Sigmoid colon (tissue), 4 donors: ENCODE results near the gene METAP1.

Source experiments
- CTCF ChIP-seq, 4 experiments: fragments of 450-650 bp in 3 of 4; fragments of 200-600 bp in 1 of 4; IDR thresholded peaks; one replicate each; pipeline ENCODE4 v1.5.1; 2016 to 2019; ENCODE audit warnings: antibody characterized with exemption in 4 of 4, mild to moderate bottlenecking in 3 of 4, moderate library complexity in 2 of 4
- POLR2AphosphoS5 ChIP-seq, 4 donors: sonication (generic); formaldehyde crosslinking; IDR thresholded peaks; one replicate each; pipeline ENCODE4 v1.6.1; 2017; ENCODE audit warnings: antibody characterized with exemption in 4 of 4

DNA sequence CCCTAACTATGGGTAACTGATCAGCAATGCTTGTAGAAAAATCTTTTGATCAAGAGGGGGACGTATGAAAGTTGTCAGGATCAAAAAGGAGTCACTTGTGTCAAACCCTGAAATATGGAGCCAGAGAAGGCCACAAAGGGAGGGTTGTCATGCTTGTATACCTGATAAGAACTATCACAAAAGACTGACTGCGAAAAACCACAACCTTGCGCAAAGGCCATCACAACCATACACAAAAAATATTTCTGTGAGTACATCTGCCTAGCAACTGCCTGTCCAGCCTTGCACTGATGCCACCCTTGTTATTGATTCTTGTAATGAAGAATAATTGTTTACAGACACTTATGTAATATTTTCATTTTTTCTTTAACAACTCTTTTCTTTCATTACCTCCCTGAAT, 43.8 kb upstream of the METAP1 start:
- TF ChIP-seq POLR2AphosphoS5 (IDR thresholded peaks at IDR 0.05) (no peak), CTCF (IDR thresholded peaks at IDR 0.05) (no peak)
